HG03066 (cell line): ENCODE data around the gene TSPYL1.
A peak's percentile ranks its signal among the peaks of the same experiment; 100 is the strongest.

Experiments
- ATAC-seq: cut with Tn5 transposase; IDR thresholded peaks from one replicate; pipeline ENCODE4 v1.9.1; 2021; ENCODE audit warnings: low read depth; ENCODE audit not compliant: unreplicated experiment

TSPYL1 gene

DNA sequence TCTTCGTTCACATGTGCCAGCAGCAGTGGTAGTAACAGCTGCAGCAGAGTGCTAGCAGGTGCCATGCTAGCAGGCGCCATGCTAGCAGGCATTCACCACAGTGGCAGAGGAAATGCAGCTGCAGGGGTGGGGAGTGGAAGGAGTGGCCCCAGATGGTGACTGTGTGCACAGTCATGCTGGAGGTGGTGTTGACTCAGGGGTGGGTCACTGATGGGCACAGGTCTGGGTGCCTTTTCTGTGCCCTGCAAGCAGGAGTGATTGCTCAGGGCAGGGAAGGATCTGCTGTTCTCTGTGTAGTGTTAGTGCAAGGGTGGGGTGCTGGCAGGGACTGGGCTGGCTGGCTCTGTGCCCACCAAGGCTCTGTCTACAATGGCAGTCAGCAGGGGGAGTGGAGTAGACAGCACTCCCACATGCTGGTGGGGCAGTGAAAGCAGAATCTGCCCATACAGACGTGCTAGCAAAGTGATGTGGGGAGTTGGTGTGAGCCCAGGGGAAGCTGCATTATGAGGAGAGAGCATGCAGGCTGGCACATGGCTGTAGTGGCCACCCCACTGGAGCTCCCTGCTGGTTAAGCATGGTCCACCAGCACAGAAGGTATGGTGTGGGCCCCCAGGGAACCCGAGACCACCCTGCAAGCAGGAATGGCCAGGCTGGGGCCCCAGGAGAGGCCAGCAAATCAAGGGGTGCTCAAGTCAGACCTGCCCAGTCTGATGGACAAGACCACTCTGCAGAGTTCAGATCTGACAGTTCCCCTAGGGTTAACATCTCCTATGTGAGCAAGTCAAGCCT, 14.5 kb downstream of the TSPYL1 start:
- ATAC-seq, result no peak

- ATAC-seq, result no peak
These were observed 16.4 kb downstream of the TSPYL1 start for GRCh38 chr6:116263353-116263752.

- ATAC-seq, result no peak
These were observed 21.2 kb downstream of the TSPYL1 start for GRCh38 chr6:116258520-116258919.

DNA sequence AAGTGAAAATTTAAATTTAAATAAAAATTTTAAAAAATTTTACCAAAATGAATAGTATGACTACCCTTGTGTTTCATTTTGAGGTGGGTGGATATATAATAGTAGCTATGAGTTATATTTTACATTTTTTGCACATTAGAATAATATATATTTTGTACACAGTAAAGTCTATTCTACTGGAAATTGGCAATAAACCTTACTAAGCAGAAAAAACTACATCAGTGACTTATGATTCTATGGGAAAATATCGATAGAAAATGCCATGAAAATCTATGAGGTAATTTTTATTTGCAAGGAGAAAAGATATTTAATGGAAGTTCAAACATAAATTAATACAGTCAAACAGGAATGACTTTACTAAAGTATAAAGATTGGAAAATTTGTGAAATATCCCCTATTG, 23.0 kb downstream of the TSPYL1 start:
- ATAC-seq, result no peak

- ATAC-seq, result no peak
These were observed 24.4 kb downstream of the TSPYL1 start for GRCh38 chr6:116255246-116255800.

DNA sequence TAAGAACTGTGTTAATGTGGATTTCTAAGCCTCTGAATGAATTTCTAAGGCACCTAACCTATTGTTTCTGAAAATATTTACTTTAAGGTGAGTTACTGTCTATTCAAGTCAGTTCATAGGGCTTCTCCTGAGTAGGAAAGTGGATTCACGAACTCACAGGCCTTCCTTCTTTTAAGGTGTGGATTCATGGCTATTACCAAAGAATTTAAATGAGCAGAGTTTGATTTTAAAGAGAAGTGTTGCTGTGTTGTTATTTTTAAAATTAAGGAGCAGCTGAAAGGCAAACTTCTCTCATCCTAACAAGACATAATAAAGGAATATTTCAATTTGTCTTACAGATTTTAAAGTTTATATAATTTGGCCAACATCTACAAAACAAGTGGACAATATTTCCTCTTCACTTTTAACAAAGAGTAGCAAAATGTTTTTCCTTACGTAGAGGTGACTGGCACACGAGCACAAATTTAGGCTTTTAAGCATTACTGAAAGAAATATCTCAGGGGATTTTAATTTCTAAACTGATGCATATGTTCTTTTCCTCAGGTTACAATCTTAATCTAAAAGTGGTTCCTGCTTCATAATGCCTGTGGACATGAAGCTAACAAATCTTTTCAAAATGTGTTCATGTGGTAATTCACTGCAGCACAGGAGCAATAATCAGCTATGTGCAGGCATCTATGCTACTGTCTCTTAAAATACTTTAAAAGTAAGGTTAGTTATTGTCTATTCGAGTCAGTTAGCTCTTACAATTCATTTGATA, 25.3 kb downstream of the TSPYL1 start:
- ATAC-seq, result peak; percentile 33

- ATAC-seq, result peak; percentile 99
These were observed 26.0 kb downstream of the TSPYL1 start, which contains the start of gene TSPYL4 for GRCh38 chr6:116253505-116254296. TSPYL4 (minus strand) TSS chr6:116254075; CDS start chr6:116254008, 67 bp downstream.

GRCh38 chr6:116253188-116253504, 26.6 kb downstream of the TSPYL1 start:
- no peak for ATAC-seq

- ATAC-seq, result no peak
These were observed 28.0 kb downstream of the TSPYL1 start for GRCh38 chr6:116251568-116252384.

DNA sequence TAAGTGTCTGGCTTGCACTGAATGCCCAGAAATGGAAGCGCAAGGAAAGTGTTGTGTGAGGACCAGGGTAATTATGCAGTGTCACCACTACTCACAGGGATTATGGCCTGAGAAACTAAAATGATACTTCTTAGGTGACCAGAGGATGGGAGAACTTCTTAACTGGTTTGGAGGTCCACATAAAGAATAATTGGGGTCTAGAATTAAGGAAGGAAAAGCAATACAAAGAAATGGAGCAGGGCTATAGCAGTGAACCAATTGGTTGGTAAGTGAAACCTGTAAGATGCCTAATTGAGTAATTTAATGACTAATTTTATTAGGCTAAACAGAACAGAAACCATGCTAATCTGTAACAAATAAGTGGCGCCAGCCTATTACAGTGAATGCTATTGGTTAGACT, 31.2 kb downstream of the TSPYL1 start:
- ATAC-seq, result no peak

DNA sequence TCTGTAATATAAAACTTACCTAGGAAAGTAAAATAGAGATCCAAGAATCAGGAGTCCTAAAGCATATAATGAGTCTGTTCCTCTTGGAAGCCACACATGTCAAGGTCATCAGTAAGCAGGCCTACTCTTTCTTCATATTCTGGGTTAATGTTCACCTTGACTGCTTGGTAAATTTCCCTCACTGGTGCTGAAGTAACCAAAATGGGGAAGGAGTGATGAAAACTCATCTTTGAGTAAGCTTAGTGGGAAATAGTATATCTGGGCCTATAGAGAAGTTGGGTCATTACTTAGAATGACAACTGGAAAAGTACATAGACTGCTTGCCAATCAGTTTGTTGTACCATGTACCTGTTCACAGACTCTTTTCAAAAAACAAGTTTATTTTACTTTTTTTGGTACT, 32.4 kb downstream of the TSPYL1 start:
- no peak for ATAC-seq

DNA sequence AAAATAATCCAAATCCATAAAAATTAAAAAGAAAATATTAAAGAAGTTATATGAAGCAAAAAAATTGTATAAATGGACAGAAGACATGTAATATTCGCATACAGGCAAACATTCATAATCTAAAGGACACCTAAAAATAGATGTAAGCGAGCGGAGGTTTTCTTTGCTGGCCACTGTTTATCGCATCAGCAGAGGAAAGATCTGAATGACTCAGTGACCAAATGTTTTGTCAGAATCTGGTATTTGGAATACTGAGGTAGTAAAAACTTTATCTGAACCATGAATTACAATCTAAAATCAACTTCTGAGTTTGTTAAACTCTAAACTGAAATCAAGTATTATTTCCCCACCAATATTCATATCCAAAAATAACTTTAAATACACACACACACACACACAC, 33.6 kb downstream of the TSPYL1 start:
- ATAC-seq, result no peak

GRCh38 chr6:116244284-116244683, 35.4 kb downstream of the TSPYL1 start:
- ATAC-seq, result no peak

DNA sequence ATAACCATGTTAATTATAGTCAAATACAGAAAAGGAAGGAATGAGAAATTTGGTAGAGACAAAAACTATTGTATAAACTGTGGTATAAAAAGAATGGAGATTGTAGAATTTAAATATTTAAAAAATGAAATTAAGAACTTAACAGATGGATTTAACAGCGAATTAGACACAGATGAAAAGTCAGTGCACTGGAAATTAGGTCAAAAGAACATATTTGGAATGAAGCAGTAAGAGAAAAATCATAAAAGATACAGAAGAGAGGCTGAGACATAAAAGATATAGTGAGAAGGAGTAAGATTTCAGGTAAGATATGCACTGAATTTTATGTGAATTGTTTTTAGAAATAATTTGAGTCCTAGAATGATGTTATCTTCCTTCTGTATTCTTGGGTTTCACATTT, 39.9 kb downstream of the TSPYL1 start:
- ATAC-seq, result no peak

DNA sequence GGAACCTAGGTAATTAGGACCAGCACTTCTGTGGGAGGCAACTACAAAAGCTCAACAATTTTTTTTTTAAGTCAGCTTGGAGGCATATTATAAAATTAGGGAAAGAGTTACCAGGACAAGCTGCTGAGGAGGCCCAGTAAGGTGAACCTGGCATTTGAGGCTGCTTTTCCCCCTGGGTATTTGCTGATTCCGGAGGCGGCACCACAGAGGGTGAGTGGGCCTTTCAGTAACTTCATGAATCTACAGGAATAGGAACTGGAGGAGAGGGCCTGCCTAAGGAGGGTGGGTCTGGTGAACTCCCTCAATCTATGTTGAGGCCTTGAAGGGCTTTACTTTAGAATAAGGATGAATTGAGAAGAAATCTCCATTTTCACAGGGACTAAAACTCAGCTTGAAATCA, 40.5 kb downstream of the TSPYL1 start:
- ATAC-seq, result no peak

- no peak for ATAC-seq
These were observed 41.6 kb downstream of the TSPYL1 start for GRCh38 chr6:116238083-116238482.

GRCh38 chr6:116234689-116235088, 45.0 kb downstream of the TSPYL1 start:
- ATAC-seq, result no peak

DNA sequence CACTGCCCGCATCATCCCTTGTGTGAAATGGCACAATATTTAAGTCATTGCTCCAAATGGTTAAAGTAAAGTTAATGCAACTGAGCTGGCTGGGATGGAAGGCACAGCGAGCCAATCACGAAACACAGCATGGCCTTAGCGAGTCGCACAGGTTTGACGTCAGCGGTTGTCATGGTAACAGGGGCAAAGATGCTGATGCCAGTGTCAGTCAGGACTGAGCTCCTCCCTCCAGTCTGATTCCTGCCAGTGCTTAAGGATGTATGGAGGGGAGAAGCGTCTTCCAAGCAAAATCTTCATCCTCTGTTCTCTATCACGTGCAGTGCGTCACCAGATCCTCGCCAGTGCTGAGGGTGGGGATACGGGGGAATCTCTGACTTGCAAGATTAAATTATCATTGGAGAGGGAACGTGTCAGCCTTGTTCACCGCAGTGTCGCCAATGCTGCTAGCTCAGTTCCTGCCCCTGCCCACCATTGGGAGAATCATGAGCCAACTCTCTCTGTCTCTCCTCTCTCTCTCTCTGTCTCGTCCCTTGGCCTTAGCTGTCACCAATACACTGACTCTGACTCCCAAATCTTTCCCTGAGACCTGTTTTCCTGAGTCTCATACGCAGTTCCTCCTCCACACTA, 50.3 kb downstream of the TSPYL1 start:
- no peak for ATAC-seq
